Endometrial microvascular endothelial cells (primary cell): ENCODE data around the gene SNTG2. TPM values are rescaled to one million over a fixed set of nuclear protein-coding genes. Genes with fewer than 3 reads are reported as not detected.

Experiments
- in situ Hi-C: cut with HindIII; loops from 2 replicates; pipeline ENCODE4 v1.10.0; 2017; ENCODE audit warnings: low sequenced_read_pairs, low pct_unique_long_range_greater_than_20kb; ENCODE audit errors: inconsistent ontology term
- total RNA-seq: library from RNA; depleted of rRNA; stranded (reverse); fragments of >200 nt; gene quantifications from one replicate; pipeline ENCODE4 v1.2.3, GENCODE V29; 2015; ENCODE audit errors: inconsistent ontology term

Gene SNTG2
- total RNA-seq, 1 donor from 2014 or later: not detected

DNA sequence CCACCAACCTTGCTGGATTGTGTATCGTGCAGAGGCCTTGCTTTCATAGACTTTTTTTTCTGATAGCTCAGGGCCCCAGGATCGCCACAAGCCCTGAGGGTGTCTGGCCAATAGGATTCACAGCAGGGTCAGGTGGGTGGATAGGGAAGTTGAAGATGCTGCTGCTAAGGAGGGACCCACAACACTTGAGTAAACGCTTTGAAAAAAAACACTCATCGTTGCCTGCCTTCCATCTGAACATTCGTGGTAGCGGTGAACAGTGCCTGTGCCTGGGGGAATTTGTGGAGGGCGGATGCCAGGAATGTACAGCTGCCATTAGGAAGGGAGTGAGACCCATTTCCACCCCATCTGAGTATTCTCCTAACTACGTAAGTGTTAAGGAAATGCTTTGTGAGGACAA, 358.0 kb downstream of the SNTG2 start:
- in situ Hi-C loops: no loop called here

GRCh38 chr2:1309507-1309906, 358.9 kb downstream of the SNTG2 start:
- in situ Hi-C loops: no loop called here

DNA sequence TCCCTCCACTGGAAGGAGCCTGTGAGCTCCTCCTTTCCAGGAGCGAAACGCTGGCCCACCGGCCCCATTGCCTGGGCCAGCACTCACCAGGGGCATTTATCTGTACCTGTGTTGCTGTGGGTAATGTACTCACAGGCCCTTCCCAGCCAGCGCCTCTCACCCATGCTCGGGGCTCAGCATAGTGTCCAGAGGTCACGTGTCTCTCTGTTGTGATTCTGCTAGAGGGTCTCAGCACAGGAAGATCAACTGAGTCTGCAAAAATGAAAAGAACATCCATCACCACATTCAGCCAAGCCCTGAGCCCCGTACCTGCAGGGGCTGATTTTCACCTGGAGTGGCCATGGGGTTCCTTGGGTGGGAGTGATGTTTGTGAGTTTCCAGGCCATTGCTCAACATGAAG, 359.6 kb downstream of the SNTG2 start:
- in situ Hi-C loops: no loop called here

- in situ Hi-C loops: no loop called here
Measured at GRCh38 chr2:1310866-1311265, 360.2 kb downstream of the SNTG2 start.

- in situ Hi-C loops: no loop called here
Measured at GRCh38 chr2:1313240-1313924, 362.7 kb downstream of the SNTG2 start.

GRCh38 chr2:1314254-1314653, 363.6 kb downstream of the SNTG2 start:
- in situ Hi-C loops: no loop called here

DNA sequence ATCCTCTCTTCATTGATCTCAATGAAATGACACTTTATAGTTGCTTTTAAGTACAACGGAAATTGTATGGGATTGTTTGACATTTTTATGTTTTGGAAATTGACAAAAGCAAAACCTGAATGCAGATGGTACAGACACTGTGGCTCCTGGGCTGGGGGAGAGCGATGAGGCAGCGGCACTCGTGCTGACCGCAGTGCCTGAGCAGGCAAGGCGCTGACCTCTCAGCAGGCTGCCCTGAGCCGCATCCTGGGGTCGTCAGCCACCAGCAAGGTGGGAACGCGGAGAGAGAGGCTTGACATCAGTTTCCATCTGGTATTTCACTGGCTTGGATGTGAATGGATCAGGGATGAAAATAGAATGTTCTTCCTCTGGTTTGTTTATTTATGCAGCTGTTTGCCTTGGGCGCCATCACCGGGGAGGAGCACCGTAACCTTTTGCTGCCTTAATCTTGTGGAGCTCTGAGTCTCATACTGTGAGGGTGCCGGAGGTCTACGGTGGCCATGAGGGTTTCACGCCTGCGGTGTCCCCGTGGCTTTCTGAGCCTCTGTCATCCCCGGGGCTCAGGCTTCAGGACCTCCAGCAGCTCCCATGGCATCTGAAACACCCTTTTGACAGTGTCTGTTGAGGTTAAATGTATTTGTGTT, 367.8 kb downstream of the SNTG2 start:
- in situ Hi-C loops: no loop called here

- in situ Hi-C loops: no loop called here
Measured at GRCh38 chr2:1319393-1319792, 368.7 kb downstream of the SNTG2 start.

GRCh38 chr2:1321321-1321720, 370.7 kb downstream of the SNTG2 start:
- in situ Hi-C loops: no loop called here

DNA sequence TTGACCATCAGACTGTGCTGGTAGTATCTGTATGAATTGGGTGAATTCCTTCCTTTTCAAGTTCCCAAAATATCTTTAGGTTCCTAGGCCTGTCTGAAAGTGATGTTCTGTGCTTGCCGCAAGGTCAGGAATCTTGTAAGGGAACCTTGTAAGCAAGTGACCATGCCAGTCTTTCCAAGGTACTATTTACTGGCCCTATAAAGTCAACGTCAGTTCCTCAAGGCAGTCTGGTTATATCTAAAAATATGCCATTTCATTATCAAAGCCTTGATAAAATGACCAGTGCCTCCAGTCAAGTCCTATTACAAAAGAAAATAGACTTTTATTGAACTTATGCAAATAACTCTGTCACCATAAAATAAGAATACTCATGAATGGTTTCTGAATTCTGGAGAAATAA, 374.2 kb downstream of the SNTG2 start:
- in situ Hi-C loops: no loop called here

- in situ Hi-C loops: no loop called here
Measured at GRCh38 chr2:1328684-1329083, 378.0 kb downstream of the SNTG2 start.

- in situ Hi-C loops: no loop called here
Measured at GRCh38 chr2:1339388-1340140, 388.9 kb downstream of the SNTG2 start.

GRCh38 chr2:1340141-1340512, 389.5 kb downstream of the SNTG2 start:
- in situ Hi-C loops: no loop called here

DNA sequence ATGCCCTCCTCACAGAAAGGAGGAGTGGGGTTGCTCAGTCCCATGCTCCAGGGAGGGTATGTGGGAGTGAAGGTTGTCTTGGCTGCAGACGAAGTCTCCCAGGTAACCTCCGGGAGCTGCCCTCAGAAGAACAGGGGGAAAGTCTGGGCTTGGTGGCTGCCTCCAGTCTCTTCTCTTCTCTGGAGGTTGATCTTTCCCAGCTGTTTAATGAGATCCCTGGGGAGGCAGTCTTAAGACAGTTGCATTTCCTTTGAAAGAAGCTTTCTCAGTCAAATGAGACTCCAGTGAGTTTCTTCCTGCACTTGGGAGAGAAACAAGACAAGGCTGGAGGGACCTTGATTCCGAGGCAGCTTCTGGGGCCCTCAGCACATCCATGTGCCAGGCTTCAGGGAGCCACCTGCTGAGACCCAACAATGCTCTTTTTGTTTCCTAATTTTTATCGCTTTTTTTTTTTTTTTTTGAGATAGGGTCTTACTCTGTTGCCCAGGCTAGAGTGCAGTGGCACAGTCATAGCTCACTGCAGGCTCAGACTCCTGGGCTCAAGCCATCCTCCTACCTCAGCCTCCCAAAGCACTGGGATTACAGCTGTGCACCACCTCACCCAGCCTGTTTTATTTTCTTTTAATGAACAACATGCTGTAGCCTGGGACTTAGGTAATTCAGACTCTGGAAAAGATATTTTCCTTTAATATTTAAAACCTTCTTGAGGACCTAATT, 390.9 kb downstream of the SNTG2 start:
- in situ Hi-C loops: no loop called here

GRCh38 chr2:1348789-1349188, 398.1 kb downstream of the SNTG2 start:
- in situ Hi-C loops: no loop called here

DNA sequence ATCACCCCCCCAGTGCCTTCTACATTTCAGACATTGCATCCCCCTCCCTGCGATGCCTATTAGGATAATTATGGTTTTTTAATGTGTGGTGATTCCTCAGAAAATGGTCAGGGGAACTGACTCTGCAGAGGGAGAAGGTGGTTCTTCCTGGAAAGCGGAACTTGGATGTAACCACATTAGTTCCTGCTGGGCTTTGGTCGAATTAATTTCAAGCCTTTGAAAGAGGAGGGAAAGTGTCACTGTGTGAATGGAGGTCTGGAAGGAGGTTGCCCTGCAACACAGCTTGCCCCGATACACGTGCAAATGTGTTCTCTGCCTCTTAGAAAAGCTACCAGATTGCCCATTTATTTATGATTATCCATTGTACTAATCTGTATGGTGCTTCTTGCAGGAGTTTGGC, 399.5 kb downstream of the SNTG2 start:
- in situ Hi-C loops: no loop called here

DNA sequence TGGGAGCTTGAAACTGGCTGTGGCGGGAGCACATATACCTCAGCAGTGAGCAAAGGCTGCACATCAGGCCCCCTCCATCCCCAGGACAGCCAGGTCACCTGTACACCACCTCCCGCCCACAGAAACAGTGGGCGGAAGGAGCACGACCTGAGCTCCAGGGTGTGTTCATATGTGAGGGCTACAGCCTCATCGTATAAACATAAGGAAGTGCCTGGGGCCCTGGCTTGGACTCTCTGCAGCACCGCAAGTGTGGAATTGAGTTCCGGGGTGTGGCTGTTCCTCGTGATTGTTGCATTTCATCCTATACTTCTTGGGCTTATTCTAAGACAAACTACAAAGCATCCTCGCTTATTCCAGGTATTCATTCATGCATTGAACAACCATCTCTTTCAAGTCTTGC, 402.5 kb downstream of the SNTG2 start:
- in situ Hi-C loops: no loop called here

DNA sequence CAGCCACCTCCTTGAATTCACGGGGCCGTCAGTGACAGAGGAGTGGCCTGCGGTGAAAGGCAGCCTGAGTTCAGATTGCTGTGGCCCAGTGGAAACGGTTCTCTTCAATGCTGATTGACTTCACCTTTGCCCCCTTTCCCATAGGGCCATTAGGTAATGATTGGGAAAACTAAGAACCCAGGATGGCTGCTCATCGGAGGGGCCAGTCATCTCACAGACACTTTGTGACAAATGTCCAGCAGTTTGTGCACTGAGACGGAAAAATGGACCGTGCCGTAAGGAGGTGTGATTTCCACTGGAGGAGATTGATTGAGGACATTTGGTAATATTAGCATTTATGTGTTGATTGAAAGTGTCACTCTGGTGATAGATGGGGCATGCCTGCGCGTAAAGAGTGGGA, 402.9 kb downstream of the SNTG2 start:
- in situ Hi-C loops: no loop called here

- in situ Hi-C loops: no loop called here
Measured at GRCh38 chr2:1360144-1360543, 409.5 kb downstream of the SNTG2 start.
